ENCODE measurements around the gene LEFTY1. TPM values are rescaled to one million over a fixed set of nuclear protein-coding genes. Genes with fewer than 3 reads are reported as not detected.
"Not testable (repeated sequence)": the region's sequence is repeated elsewhere in the genome, so short reads cannot be mapped to it uniquely, and the experiment has no call there.

Gene LEFTY1
- total RNA-seq, 2 experiments from 2014 or later, result not detected

DNA sequence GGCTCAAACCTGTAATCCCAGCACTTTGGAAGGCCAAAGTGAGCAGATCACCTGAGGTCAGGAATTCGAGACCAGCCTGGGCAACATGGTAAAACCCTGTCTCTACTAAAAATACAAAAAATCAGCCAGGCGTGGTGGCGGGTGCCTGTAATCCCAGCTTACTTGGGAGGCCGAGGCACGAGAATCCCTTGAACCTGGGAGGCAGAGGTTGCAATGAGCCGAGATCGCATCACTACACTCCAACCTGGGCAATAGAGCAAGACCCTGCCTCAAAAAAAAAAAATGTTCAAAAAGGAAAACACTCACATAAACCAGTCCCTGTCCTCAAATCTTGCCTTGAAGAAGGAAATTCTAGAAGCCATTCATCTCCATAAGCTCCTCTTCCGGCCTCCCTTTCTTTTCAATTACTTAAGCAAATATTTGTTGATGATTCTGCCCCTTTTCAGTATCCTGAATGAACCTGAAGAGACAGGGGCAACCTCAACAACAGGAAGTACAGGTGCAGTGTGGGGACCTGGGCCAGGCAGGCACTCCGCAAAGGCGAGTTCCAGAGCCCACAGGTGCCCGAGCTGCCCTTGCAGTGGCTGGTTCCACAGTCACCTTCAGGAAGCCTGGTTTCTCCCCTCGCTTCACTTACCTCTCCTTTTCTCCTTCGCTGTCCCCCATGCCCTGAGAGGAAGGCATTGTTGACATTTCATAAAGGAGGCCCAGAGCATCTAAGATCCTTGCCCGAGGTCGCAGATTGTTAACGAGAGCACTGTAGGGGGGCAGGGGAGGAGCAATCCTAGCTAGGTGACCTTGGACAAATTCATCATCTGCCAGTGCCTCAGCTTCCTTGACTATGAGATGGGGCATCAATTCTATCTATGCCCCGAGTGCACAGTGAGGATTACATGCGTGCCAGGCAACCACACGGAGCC lies 8.9 kb upstream of the LEFTY1 start:
- Mint-ChIP-seq H3K4me1 (peaks cover 42% of the 10 kb centered on the region), H3K27ac (peak overlapping the region; percentile 95), H3K9me3 (ENCODE audit: low read depth) (no peaks in the 10 kb centered on the region), H3K36me3 (ENCODE audit: low read depth) (no peaks in the 10 kb centered on the region), H3K27me3 (no peaks in the 10 kb centered on the region), H3K4me3 (peak overlapping the region; percentile 59)
- ATAC-seq (no peak), DNase-seq (peak; percentile 41)
- CTCF ChIA-PET, result interaction anchor here (0.5 to 5.1 kb wide), 15 partner anchors 8 to 424 kb away, joined by 3 to 18 read pairs (median 3); partner anchors contain the start of genes EPHX1, SRP9 and TMEM63A
- intact Hi-C loops (cut with DNase I, micrococcal nuclease), result loop anchor here (1.0 to 2.0 kb wide), 8 partner anchors 13 to 453 kb away; partner anchors contain the start of genes PYCR2 (in 2 of the 2), TMEM63A (in 2 of the 2), H3-3A (in 1 of the 2) and SRP9 (in 1 of the 2)
- POLR2A ChIA-PET, result interaction anchor here (0.6 to 1.8 kb wide), 8 partner anchors 12 to 406 kb away, joined by 3 to 16 read pairs (median 4); partner anchors contain the start of genes PYCR2 and TMEM63A

DNA sequence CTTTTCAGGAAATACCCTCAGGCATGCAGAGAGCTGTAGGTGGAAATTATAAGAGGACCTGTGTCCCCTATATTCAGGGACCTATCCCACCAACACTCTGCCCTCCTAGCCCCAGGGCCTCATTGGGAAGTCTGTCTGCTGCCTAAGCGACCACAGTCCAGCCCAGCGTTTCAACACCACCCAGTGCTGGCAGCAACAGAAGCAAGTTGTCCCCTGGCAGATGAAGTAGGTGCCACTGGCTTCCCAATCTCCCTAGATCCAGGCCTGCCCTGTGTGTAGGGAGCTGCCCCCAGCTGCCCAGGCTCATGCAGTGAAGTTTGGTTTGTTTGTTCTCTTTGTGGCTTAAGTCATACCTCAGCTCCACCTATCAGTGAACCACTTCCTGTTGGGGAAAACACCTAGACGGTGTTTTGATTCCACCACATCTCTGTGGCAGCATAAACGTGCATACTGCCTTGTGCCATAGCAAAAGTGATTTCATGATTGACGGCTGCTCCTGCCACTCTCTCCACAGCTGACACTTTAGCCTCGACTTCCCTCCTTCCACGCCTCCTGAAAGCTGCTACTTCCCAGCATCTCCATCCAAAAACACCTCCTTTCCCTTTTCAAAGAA lies 8.1 kb upstream of the LEFTY1 start:
- ATAC-seq, result peak; percentile 98
- H3K27me3 Mint-ChIP-seq, result no peaks in the 10 kb centered on the region
- peaks cover 42% of the 10 kb centered on the region for H3K4me1 Mint-ChIP-seq
- intact Hi-C loops (cut with DNase I, micrococcal nuclease), result loop anchor here (1.0 to 2.0 kb wide), 8 partner anchors 14 to 452 kb away; partner anchors contain the start of genes PYCR2 (in 2 of the 2), TMEM63A (in 2 of the 2), H3-3A (in 1 of the 2) and SRP9 (in 1 of the 2)
- ChIA-PET CTCF (interaction anchor here (0.6 to 5.1 kb wide), 14 partner anchors 12 to 864 kb away, joined by 3 to 18 read pairs (median 3); partner anchors contain the start of genes EPHX1, SRP9 and TMEM63A), POLR2A (interaction anchor here (0.7 to 1.8 kb wide), 5 partner anchors 15 to 102 kb away, joined by 3 to 9 read pairs (median 3); partner anchors contain the start of genes PYCR2, SDE2 and TMEM63A)
- H3K27ac Mint-ChIP-seq, result peak overlapping the region; percentile 95
- no peaks in the 10 kb centered on the region for H3K36me3 Mint-ChIP-seq (ENCODE audit: low read depth)
- H3K9me3 Mint-ChIP-seq (ENCODE audit: low read depth), result no peaks in the 10 kb centered on the region
- H3K4me3 Mint-ChIP-seq, result peak overlapping the region; percentile 59
- peak; percentile 80 for DNase-seq

DNA sequence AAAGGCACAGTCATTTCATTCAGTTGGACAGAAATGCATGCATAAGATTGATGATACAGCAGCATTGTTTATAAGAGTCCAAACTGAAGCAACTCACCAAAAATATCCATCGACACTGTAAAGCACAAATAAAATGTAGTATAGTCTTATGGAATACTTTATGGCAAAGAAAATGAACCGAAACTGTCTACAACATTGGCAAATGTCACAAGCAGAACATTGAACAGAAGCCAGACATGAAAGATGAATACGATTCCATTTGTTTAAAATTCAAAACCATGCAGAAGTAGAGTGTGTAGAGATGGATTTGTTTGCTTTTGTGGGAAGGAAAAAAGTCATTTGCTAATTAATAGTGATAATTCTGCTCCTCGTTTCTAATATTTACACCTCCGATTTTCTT lies 7.5 kb upstream of the LEFTY1 start:
- peak overlapping the region; percentile 59 for H3K4me3 Mint-ChIP-seq
- no peaks in the 10 kb centered on the region for H3K36me3 Mint-ChIP-seq (ENCODE audit: low read depth)
- ChIA-PET CTCF (interaction anchor here (0.6 to 5.1 kb wide), 9 partner anchors 12 to 863 kb away, joined by 3 to 18 read pairs (median 4); partner anchors contain the start of genes SRP9 and TMEM63A), POLR2A (interaction anchor here (0.7 to 1.8 kb wide), 4 partner anchors 15 to 103 kb away, joined by 3 to 9 read pairs (median 3); partner anchors contain the start of genes PYCR2 and SDE2)
- no peak for DNase-seq
- peak overlapping the region; percentile 95 for H3K27ac Mint-ChIP-seq
- intact Hi-C loops (cut with DNase I, micrococcal nuclease), result loop anchor here in 1 of 2 experiments (2.0 kb wide), 1 partner anchor 430 kb away; no protein-coding TSS in a partner anchor
- no peaks in the 10 kb centered on the region for H3K27me3 Mint-ChIP-seq
- no peaks in the 10 kb centered on the region for H3K9me3 Mint-ChIP-seq (ENCODE audit: low read depth)
- ATAC-seq, result no peak
- peaks cover 42% of the 10 kb centered on the region for H3K4me1 Mint-ChIP-seq

DNA sequence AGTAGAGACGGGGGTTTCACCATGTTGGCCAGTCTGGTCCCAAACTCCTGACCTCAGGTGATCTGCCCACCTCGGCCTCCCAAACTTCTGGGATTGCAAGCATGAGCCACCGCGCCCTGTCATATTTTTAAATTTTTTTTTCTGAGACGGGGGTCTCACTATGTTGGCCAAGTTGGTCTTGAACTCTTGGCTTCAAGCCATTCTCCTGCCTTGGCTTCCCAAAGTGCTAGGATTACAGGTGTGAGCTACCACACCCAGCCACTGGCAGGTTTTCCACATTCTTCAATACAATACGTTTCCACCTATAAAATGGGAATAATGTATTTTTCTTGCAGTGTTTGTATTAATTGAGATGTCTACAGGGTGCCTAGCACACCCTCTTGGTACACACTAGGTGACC lies 3.4 kb upstream of the LEFTY1 start:
- DNase-seq, result no peak
- no peak overlapping the region for H3K4me3 Mint-ChIP-seq
- intact Hi-C loops (cut with DNase I, micrococcal nuclease), result no loop called here
- H3K27ac Mint-ChIP-seq, result no peak overlapping the region
- CTCF ChIA-PET, result interaction anchor here (0.6 to 1.1 kb wide), 3 partner anchors 14 to 57 kb away, joined by 3 to 4 read pairs (median 4); no protein-coding TSS in a partner anchor
- no peaks in the 10 kb centered on the region for H3K27me3 Mint-ChIP-seq
- ATAC-seq, result no peak
- no peaks in the 10 kb centered on the region for H3K36me3 Mint-ChIP-seq (ENCODE audit: low read depth)
- POLR2A ChIA-PET, result no interaction called here
- no peaks in the 10 kb centered on the region for H3K9me3 Mint-ChIP-seq (ENCODE audit: low read depth)
- peaks cover 22% of the 10 kb centered on the region for H3K4me1 Mint-ChIP-seq

DNA sequence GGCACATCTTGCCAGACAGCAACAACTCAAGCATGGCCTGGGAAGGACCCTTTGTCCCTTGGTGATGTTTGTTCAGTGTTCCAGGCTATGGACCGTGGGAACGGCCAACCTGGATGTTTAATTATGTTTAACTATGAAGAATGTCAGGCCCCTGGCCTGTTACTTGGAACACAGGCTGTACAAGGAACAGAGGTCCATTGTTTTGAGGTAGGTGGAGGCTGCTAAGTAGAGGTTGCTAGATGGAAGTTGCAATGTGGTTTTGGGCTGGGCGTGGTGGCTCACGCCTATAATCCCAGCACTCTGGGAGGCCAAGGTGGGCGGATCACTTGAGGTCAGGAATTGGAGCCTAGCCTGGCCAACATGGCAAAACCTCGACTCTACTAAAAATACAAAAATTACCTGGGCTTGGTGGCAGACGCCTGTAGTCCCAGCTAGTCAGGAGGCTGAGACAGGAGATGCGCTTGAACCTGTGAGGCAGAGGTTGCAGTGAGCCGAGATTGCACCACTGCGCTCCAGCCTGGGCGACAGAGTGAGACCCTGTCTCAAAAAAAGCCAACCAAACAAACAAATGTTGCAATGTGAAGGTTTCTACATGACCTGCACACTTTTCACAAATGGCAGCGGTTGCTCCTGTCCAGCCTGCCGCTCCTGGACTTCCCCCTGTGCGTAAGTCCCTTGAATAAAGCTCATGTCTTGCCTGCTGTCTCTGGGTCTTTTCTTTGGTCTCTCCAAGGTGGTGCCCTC lies 2.5 kb upstream of the LEFTY1 start:
- Mint-ChIP-seq H3K27ac (no peak overlapping the region), H3K9me3 (ENCODE audit: low read depth) (no peaks in the 10 kb centered on the region), H3K27me3 (no peaks in the 10 kb centered on the region), H3K36me3 (ENCODE audit: low read depth) (no peaks in the 10 kb centered on the region), H3K4me1 (peaks cover 13% of the 10 kb centered on the region), H3K4me3 (no peak overlapping the region)
- intact Hi-C loops (cut with DNase I, micrococcal nuclease), result no loop called here
- POLR2A ChIA-PET, result interaction anchor here (1.1 kb wide), 1 partner anchor 9 kb away, joined by 3 read pairs; the partner anchor contains the start of gene TMEM63A
- ATAC-seq (no peak), DNase-seq (no peak)
- CTCF ChIA-PET, result interaction anchor here (0.9 to 1.1 kb wide), 2 partner anchors 13 to 14 kb away, joined by 4 read pairs; no protein-coding TSS in a partner anchor

DNA sequence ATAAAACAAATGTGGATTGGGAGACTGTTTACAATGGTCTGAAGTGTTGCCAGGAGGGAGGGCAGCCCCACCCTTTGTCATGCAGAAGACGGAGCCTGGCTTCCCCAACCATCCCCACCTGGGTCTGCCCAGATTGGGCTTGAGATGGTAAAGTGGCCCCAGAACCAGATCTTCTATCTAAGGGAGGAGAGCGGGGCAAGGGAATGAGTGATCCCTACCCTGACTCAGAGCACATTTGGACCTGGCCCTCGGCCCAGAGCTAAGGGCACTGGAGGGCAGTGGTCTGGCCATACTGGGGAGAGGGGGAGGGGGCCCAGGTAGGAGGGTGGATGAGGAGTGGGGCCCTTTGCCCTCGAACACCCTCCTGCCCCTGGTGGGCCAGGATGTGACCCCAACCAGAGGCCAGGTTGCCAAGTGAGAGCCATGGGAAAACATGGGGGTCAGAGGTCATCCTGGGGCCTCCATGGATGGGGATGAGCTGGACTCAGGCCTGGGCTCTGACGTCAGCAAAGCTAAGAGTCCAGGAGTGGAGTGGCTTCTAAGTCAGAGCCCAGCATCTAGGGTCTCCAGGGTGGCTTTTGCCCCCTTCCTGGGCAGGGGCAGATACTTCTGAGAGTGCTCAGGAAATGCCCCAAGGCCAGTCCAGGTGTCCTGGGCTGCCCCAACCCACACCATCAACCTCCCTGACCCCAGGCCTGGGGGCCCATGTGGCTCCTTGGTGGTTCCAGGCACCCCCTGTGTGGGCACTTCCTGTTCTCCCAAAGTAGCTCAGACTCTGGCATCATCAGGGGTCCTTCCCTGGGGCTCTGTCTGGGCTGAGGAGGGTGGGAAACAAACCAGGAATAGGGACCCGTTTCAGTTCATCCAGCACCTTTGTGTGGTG lies 1.6 kb upstream of the LEFTY1 start:
- POLR2A ChIA-PET, result interaction anchor here (1.1 kb wide), 1 partner anchor 8 kb away, joined by 3 read pairs; the partner anchor contains the start of gene TMEM63A
- no peaks in the 10 kb centered on the region for H3K36me3 Mint-ChIP-seq (ENCODE audit: low read depth)
- no peak overlapping the region for H3K27ac Mint-ChIP-seq
- H3K27me3 Mint-ChIP-seq, result no peaks in the 10 kb centered on the region
- H3K4me1 Mint-ChIP-seq, result peaks cover 8% of the 10 kb centered on the region
- H3K9me3 Mint-ChIP-seq (ENCODE audit: low read depth), result no peaks in the 10 kb centered on the region
- H3K4me3 Mint-ChIP-seq, result no peak overlapping the region
- ATAC-seq (no peak), DNase-seq (no peak)
- intact Hi-C loops (cut with DNase I, micrococcal nuclease), result no loop called here
- CTCF ChIA-PET, result interaction anchor here (1.8 kb wide), 1 partner anchor 9 kb away, joined by 6 read pairs; no protein-coding TSS in a partner anchor

DNA sequence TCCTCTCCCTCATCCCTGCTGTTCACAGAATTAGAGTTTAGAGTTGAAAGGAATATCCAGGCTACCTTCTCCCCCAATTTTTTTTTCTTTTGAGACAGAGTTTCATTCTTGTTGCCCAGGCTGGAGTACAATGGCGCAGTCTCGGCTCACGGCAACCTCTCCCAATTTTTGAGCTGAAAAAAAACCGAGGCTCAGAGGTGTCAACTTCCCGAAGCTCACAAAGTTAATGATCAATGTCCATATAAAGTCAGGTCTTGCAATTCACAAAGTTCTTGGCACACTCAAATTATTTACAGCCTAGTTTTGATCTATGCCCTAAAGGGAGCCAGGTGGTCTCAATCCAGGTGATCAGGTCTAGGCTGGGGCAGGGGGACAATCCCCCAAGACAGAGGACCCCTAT lies 797 bp upstream of the LEFTY1 start:
- Mint-ChIP-seq H3K36me3 (ENCODE audit: low read depth) (no peaks in the 10 kb centered on the region), H3K9me3 (ENCODE audit: low read depth) (no peaks in the 10 kb centered on the region), H3K4me3 (no peak overlapping the region), H3K4me1 (peaks cover 8% of the 10 kb centered on the region), H3K27ac (no peak overlapping the region), H3K27me3 (no peaks in the 10 kb centered on the region)
- CTCF ChIA-PET, result interaction anchor here (0.5 to 1.8 kb wide), 2 partner anchors 9 to 17 kb away, joined by 3 to 6 read pairs; no protein-coding TSS in a partner anchor
- POLR2A ChIA-PET, result interaction anchor here (0.5 kb wide), 1 partner anchor 816 kb away, joined by 7 read pairs; no protein-coding TSS in a partner anchor
- DNase-seq (no peak), ATAC-seq (no peak)
- intact Hi-C loops (cut with DNase I, micrococcal nuclease), result no loop called here

DNA sequence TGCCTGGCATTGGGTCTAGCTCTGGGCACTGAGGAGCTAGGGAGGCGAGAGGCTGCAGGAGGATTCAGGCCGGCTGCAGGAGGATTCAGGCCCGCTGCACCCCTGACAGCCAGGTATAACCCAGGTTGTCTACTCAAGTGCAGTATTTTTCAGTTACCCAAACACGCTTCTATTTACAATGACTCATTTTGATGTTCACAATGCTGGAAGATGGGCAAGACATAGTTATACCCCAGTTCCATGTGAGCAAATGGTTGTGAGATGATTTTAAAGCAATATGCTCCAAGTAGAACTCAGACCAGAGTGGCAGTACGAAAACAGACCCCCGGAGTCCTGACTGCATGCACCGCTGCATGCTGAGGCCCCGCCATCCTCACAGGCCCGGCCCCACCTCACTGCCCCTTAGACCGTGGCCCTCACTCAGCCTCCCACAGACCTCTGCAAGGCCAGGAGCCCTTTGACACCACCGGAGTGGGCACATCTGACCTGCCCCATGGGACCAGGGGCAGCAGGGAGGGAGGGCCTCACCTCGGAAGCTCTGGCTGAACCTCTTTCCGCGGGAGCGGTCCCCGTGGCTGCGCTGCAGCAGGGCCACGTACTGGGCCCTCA lies 553 bp downstream of the LEFTY1 start:
- peaks cover 9% of the 10 kb centered on the region for H3K4me1 Mint-ChIP-seq
- no peak for ATAC-seq
- H3K9me3 Mint-ChIP-seq (ENCODE audit: low read depth), result no peaks in the 10 kb centered on the region
- H3K27me3 Mint-ChIP-seq, result no peaks in the 10 kb centered on the region
- H3K4me3 Mint-ChIP-seq, result no peak overlapping the region
- DNase-seq, result no peak
- CTCF ChIA-PET, result interaction anchor here (0.9 to 1.8 kb wide), 2 partner anchors 7 to 73 kb away, joined by 3 to 6 read pairs; no protein-coding TSS in a partner anchor
- POLR2A ChIA-PET, result no interaction called here
- intact Hi-C loops (cut with DNase I, micrococcal nuclease), result no loop called here
- no peaks in the 10 kb centered on the region for H3K36me3 Mint-ChIP-seq (ENCODE audit: low read depth)
- H3K27ac Mint-ChIP-seq, result no peak overlapping the region

DNA sequence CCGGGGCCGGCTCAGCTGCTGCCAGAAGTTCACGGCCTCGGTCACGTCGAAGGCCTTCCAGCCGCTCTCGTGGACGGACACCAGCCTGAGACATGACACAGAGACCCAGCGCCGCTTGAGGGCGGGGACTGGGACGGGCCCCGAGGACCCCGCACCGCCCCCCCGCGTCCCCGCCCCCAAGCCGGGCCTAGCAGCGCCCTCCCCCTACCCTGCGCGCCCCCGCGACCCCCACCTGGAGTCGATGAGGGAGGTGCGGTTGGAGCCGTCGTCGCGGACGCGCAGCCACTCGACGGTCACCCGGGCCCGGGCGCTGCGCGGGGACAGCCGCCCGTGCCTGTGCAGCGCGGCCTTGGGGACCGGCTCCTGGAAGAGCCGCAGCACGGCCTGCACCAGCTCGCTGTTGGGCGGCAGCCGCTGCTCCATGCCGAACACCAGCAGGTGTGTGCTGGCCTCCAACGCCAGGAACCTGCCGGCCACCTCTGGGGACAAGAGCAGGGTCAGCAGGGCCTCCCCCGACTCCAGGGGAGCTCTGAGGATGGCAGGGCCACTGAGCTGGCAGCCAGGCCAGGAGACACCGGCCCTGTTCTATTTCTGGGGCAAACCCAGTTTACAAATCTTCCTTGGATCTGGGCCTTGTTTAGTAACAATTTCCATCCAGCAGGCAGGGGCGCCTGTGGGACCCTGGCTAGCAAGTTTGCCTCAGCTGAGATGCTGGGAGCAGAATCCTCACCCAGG lies 1.2 kb downstream of the LEFTY1 start:
- ATAC-seq; H3K36me3 Mint-ChIP-seq (ENCODE audit: low read depth); H3K27ac Mint-ChIP-seq; H3K9me3 Mint-ChIP-seq (ENCODE audit: low read depth); H3K27me3 Mint-ChIP-seq; H3K4me3 Mint-ChIP-seq; DNase-seq; intact Hi-C loops (cut with DNase I, micrococcal nuclease): not testable (repeated sequence)
- ChIA-PET POLR2A (interaction anchor here (0.5 kb wide), 1 partner anchor 109 kb away, joined by 3 read pairs; no protein-coding TSS in a partner anchor), CTCF (interaction anchor here (1.2 kb wide), 1 partner anchor 10 kb away, joined by 3 read pairs; no protein-coding TSS in a partner anchor)
- H3K4me1 Mint-ChIP-seq, result peaks cover 12% of the 10 kb centered on the region

Measured in activated CD4-positive, alpha-beta T cell treated with anti-CD3 and anti-CD28 coated beads for 36 hours (primary cell).